Omental fat pad (tissue), 4 donors: ENCODE measurements around the gene VPS13C. TPM values are rescaled to one million over a fixed set of nuclear protein-coding genes. Genes with fewer than 3 reads are reported as not detected.
"Not testable (repeated sequence)": the region's sequence is repeated elsewhere in the genome, so short reads cannot be mapped to it uniquely, and the experiment has no call there.

Experiments used
- ATAC-seq: fragments of 150-250 bp; one replicate; pipeline ENCODE4 v1.9.1; 2016; ENCODE audit warnings: mild to moderate bottlenecking, moderate library complexity; ENCODE audit not compliant: low FRiP score
- DNase-seq: peaks from one replicate; pipeline ENCODE4 v3.0.0-alpha.2; 2019; ENCODE audit warnings: low spot score
- CTCF ChIP-seq, 3 donors: fragments of 450-650 bp; IDR thresholded peaks; one replicate each; pipeline ENCODE4 v1.5.1; 2016 to 2017; ENCODE audit warnings: antibody characterized with exemption in 3 of 3, mild to moderate bottlenecking in 3 of 3, moderate library complexity in 2 of 3
- total RNA-seq, 4 donors: library from RNA; depleted of rRNA; stranded (reverse); fragments of >200 nt; gene quantifications; one replicate each; pipeline ENCODE4 v1.1.0, GENCODE V29; 2016

VPS13C gene
- total RNA-seq, 4 donors from 2014 or later = 61.6 to 144 (median 75.8) TPM

- DNase-seq (no peak), ATAC-seq (no peak)
- no peak for TF ChIP-seq CTCF (IDR thresholded peaks at IDR 0.05)
Observed at GRCh38 chr15:62054979-62055378, 5.3 kb downstream of the VPS13C start.

GRCh38 chr15:62053439-62054085 lies 6.7 kb downstream of the VPS13C start:
- ATAC-seq = no peak
- no peak for DNase-seq
- no peak for TF ChIP-seq CTCF (IDR thresholded peaks at IDR 0.05)

- DNase-seq (no peak), ATAC-seq (no peak)
- TF ChIP-seq CTCF (IDR thresholded peaks at IDR 0.05) = no peak
Observed at GRCh38 chr15:62052713-62053112, 7.5 kb downstream of the VPS13C start.

- TF ChIP-seq CTCF (IDR thresholded peaks at IDR 0.05) = no peak
- DNase-seq = no peak
- ATAC-seq = no peak
Observed at GRCh38 chr15:62051166-62051565, 9.1 kb downstream of the VPS13C start.

- no peak for DNase-seq
- ATAC-seq = no peak
- TF ChIP-seq CTCF (IDR thresholded peaks at IDR 0.05) = no peak
Observed at GRCh38 chr15:62050115-62050514, 10.1 kb downstream of the VPS13C start.

GRCh38 chr15:62048254-62048653 lies 12.0 kb downstream of the VPS13C start:
- ATAC-seq, DNase-seq: not testable (repeated sequence)

GRCh38 chr15:62047282-62047827 lies 12.9 kb downstream of the VPS13C start:
- no peak for ATAC-seq
- no peak for TF ChIP-seq CTCF (IDR thresholded peaks at IDR 0.05)
- no peak for DNase-seq
